HepG2 (cell line): ENCODE results near the gene APRT. TPM values are rescaled to one million over a fixed set of nuclear protein-coding genes. Genes with fewer than 3 reads are reported as not detected.

Experiments
- ATM ChIP-seq: fragments of 450-650 bp; IDR thresholded peaks from 2 replicates; pipeline ENCODE4 v1.7.1; 2017; ENCODE audit warnings: mild to moderate bottlenecking, borderline replicate concordance
- CREB3 ChIP-seq: sonication (generic); formaldehyde crosslinking; IDR thresholded peaks from 2 replicates; pipeline ENCODE4 v1.5.0; 2020; ENCODE audit warnings: missing genetic modification reagents
- DNMT1 ChIP-seq: sonication (generic); formaldehyde crosslinking; IDR thresholded peaks from 2 replicates; pipeline ENCODE4 v1.5.1; 2020; ENCODE audit warnings: mild to moderate bottlenecking, missing genetic modification reagents
- FOXK2 ChIP-seq: fragments of 450-650 bp; IDR thresholded peaks from 2 replicates; pipeline ENCODE4 v1.6.1; 2016
- FOXP4 ChIP-seq: sonication (generic); formaldehyde crosslinking; IDR thresholded peaks from 2 replicates; pipeline ENCODE4 v1.4.0; 2020; ENCODE audit warnings: missing genetic modification reagents
- GZF1 ChIP-seq: sonication (generic); formaldehyde crosslinking; IDR thresholded peaks from 2 replicates; pipeline ENCODE4 v1.5.1; 2020; ENCODE audit warnings: mild to moderate bottlenecking, missing genetic modification reagents
- KDM6A ChIP-seq: IDR thresholded peaks from 2 replicates; pipeline ENCODE4 v1.6.1; 2016; ENCODE audit warnings: low read depth
- LCORL ChIP-seq, 2 experiments: fragments of 450-650 bp in 1 of 2; sonication (generic) in 1 of 2; formaldehyde crosslinking in 1 of 2; IDR thresholded peaks; 2 replicates each; pipeline versions ENCODE4 v1.5.0 to v1.6.1; 2017 to 2020; ENCODE audit warnings: antibody characterized with exemption in 1 of 2, missing genetic modification reagents in 1 of 2
- MIER2 ChIP-seq: IDR thresholded peaks from 2 replicates; pipeline ENCODE4 v1.6.1; 2016; ENCODE audit warnings: missing biosample characterization, missing genetic modification reagents
- MIXL1 ChIP-seq: IDR thresholded peaks from 2 replicates; pipeline ENCODE4 v1.6.1; 2016
- MZF1 ChIP-seq: sonication (generic); formaldehyde crosslinking; IDR thresholded peaks from 2 replicates; pipeline ENCODE4 v1.8.1; 2023; ENCODE audit warnings: mild to moderate bottlenecking, missing genetic modification reagents, borderline replicate concordance
- ONECUT2 ChIP-seq: sonication (generic); formaldehyde crosslinking; IDR thresholded peaks from 2 replicates; pipeline ENCODE4 v1.4.0; 2020; ENCODE audit warnings: missing genetic modification reagents
- PHF8 ChIP-seq: sonication (generic); formaldehyde crosslinking; IDR thresholded peaks from 2 replicates; pipeline ENCODE4 v1.5.0; 2020; ENCODE audit warnings: missing genetic modification reagents
- SRY ChIP-seq: sonication (generic); formaldehyde crosslinking; IDR thresholded peaks from 2 replicates; pipeline ENCODE4 v1.8.0; 2022; ENCODE audit warnings: mild to moderate bottlenecking, missing genetic modification reagents
- STAG1 ChIP-seq: sonication (generic); formaldehyde crosslinking; IDR thresholded peaks from 2 replicates; pipeline ENCODE4 v1.4.0; 2020; ENCODE audit warnings: missing genetic modification reagents
- TEAD2 ChIP-seq: sonication (generic); formaldehyde crosslinking; IDR thresholded peaks from 2 replicates; pipeline ENCODE4 v1.9.0; 2021; ENCODE audit warnings: missing genetic modification reagents
- THYN1 ChIP-seq: sonication (generic); formaldehyde crosslinking; IDR thresholded peaks from 2 replicates; pipeline ENCODE4 v1.8.1; 2023; ENCODE audit warnings: low read depth, mild to moderate bottlenecking, moderate library complexity, missing genetic modification reagents, borderline replicate concordance
- ZBTB46 ChIP-seq: sonication (generic); formaldehyde crosslinking; IDR thresholded peaks from 2 replicates; pipeline ENCODE4 v1.4.0; 2020; ENCODE audit warnings: mild to moderate bottlenecking, missing genetic modification reagents, borderline replicate concordance
- ZNF230 ChIP-seq: sonication (generic); formaldehyde crosslinking; IDR thresholded peaks from 2 replicates; pipeline ENCODE4 v1.4.0; 2020; ENCODE audit warnings: mild to moderate bottlenecking, missing genetic modification reagents
- ZNF280B ChIP-seq: sonication (generic); formaldehyde crosslinking; IDR thresholded peaks from 2 replicates; pipeline ENCODE4 v1.5.0; 2020; ENCODE audit warnings: missing genetic modification reagents, mild to moderate bottlenecking, borderline replicate concordance
- ZNF337 ChIP-seq: sonication (generic); formaldehyde crosslinking; IDR thresholded peaks from 2 replicates; pipeline ENCODE4 v1.5.1; 2020; ENCODE audit warnings: missing genetic modification reagents, low read depth, mild to moderate bottlenecking, borderline replicate concordance
- ZNF597 ChIP-seq: sonication (generic); formaldehyde crosslinking; IDR thresholded peaks from 2 replicates; pipeline ENCODE4 v1.5.0; 2020; ENCODE audit warnings: missing genetic modification reagents
- ZNF615 ChIP-seq: sonication (generic); formaldehyde crosslinking; IDR thresholded peaks from 2 replicates; pipeline ENCODE4 v1.5.0; 2020; ENCODE audit warnings: mild to moderate bottlenecking, missing genetic modification reagents, borderline replicate concordance
- polyA plus RNA-seq, 8 experiments: library from polyadenylated mRNA; depleted of rRNA in 3 of 8; stranded (reverse) in 7 of 8; unstranded in 1 of 8; fragments of >200 nt; fragmentation: Illumina TruSeq in 4 of 8; extraction: Trizol in 4 of 8; gene quantifications; 2 replicates each; pipeline versions ENCODE4 v1.2.1 to v1.2.3, GENCODE V29; 2011 to 2016; ENCODE audit warnings: low read depth in 4 of 8, missing spikeins in 1 of 8, mixed read lengths in 1 of 8; ENCODE audit not compliant: insufficient read depth in 1 of 8
- total RNA-seq, 5 experiments: library from RNA; depleted of rRNA; stranded (reverse); fragments of >200 nt; fragmentation: Illumina TruSeq; extraction: Trizol; gene quantifications; 2 replicates each; pipeline ENCODE4 v1.2.3, GENCODE V29; 2016; ENCODE audit warnings: low read depth in 1 of 5

APRT gene
- total and polyA plus RNA-seq, 2 of the 13 experiments (the other 11 are each of a cell fraction or from before 2014, with no cell fraction given), result 155 to 242 TPM

GRCh38 chr16:88856828-88857727 is 45.4 kb upstream of the APRT start, which contains the start of the genes GALNS and TRAPPC2L (continued):
- TF ChIP-seq ATM (no peak), DNMT1 (CRISPR knock-in tag) (peak; percentile 91; the same call in 1 of the 2 replicates), ZNF615 (no peak), LCORL (IDR thresholded peaks at IDR 0.05) (no peak), LCORL (CRISPR knock-in tag; IDR thresholded peaks at IDR 0.05) (no peak), ONECUT2 (CRISPR knock-in tag) (no peak), ZNF597 (CRISPR knock-in tag) (no peak), GZF1 (peak; percentile 77; the same call in 1 of the 2 replicates), ZNF337 (CRISPR knock-in tag) (no peak), ZBTB46 (CRISPR knock-in tag) (0 out of 2 replicates have a peak, but pooled peaks have one; percentile 76), STAG1 (CRISPR knock-in tag) (no peak), FOXP4 (CRISPR knock-in tag) (no peak; the same call in 1 of the 2 replicates), THYN1 (CRISPR knock-in tag) (no peak), PHF8 (CRISPR knock-in tag) (peak; percentile 93), SRY (CRISPR knock-in tag) (peak; percentile 56; the same call in 1 of the 2 replicates), ZNF280B (CRISPR knock-in tag) (peak; percentile 88), ZNF230 (CRISPR knock-in tag) (peak; percentile 79; the same call in 1 of the 2 replicates), MIXL1 (0 out of 2 replicates have a peak, but pooled peaks have one; percentile 22), FOXK2 (no peak), KDM6A (CRISPR knock-in tag) (no peak), MZF1 (CRISPR knock-in tag) (0 out of 2 replicates have a peak, but pooled peaks have one; percentile 80), TEAD2 (no peak), CREB3 (CRISPR knock-in tag) (no peak), MIER2 (CRISPR knock-in tag) (no peak)
